Glomerular visceral epithelial cell (primary cell): Measurements from ENCODE around the gene CDC45.

Source experiments
- DNase-seq: peaks from one replicate; pipeline ENCODE4 v3.0.0-alpha.2; 2016; ENCODE audit errors: extremely low spot score

The CDC45 gene

GRCh38 chr22:19448739-19449421 is 30.8 kb upstream of the CDC45 start:
- DNase-seq, result no peak

GRCh38 chr22:19449422-19449767 is 30.3 kb upstream of the CDC45 start:
- DNase-seq, result no peak

GRCh38 chr22:19450363-19451175 is 29.2 kb upstream of the CDC45 start:
- DNase-seq, result no peak

GRCh38 chr22:19451570-19451969 is 28.1 kb upstream of the CDC45 start:
- no peak for DNase-seq

GRCh38 chr22:19453718-19454117 is 26.0 kb upstream of the CDC45 start:
- DNase-seq, result no peak

- DNase-seq, result no peak
These were observed 25.6 kb upstream of the CDC45 start for GRCh38 chr22:19454156-19454555.

- DNase-seq, result no peak
These were observed 24.7 kb upstream of the CDC45 start for GRCh38 chr22:19455033-19455432.

GRCh38 chr22:19455585-19456370 is 23.9 kb upstream of the CDC45 start:
- DNase-seq, result no peak

GRCh38 chr22:19456541-19456940 is 23.2 kb upstream of the CDC45 start:
- no peak for DNase-seq

- no peak for DNase-seq
These were observed 21.8 kb upstream of the CDC45 start for GRCh38 chr22:19457828-19458428.

GRCh38 chr22:19460036-19460435 is 19.7 kb upstream of the CDC45 start:
- no peak for DNase-seq

GRCh38 chr22:19461506-19461905 is 18.2 kb upstream of the CDC45 start:
- no peak for DNase-seq

- no peak for DNase-seq
These were observed 16.7 kb upstream of the CDC45 start for GRCh38 chr22:19463008-19463407.

GRCh38 chr22:19463491-19464469 is 15.9 kb upstream of the CDC45 start:
- DNase-seq, result no peak

- DNase-seq, result no peak
These were observed 15.2 kb upstream of the CDC45 start for GRCh38 chr22:19464546-19464945.

GRCh38 chr22:19464975-19465374 is 14.7 kb upstream of the CDC45 start:
- DNase-seq, result no peak

- no peak for DNase-seq
These were observed 13.5 kb upstream of the CDC45 start for GRCh38 chr22:19466126-19466716.

- DNase-seq, result no peak
These were observed 12.6 kb upstream of the CDC45 start for GRCh38 chr22:19466848-19467752.

GRCh38 chr22:19467912-19468311 is 11.8 kb upstream of the CDC45 start:
- no peak for DNase-seq

GRCh38 chr22:19469421-19469820 is 10.3 kb upstream of the CDC45 start:
- DNase-seq, result no peak
